HG03342 (cell line): ENCODE data around the gene PARP2.

ENCODE experiments used
- ATAC-seq: cut with Tn5 transposase; IDR thresholded peaks from one replicate; pipeline ENCODE4 v1.9.1; 2021; ENCODE audit warnings: mild to moderate bottlenecking, moderate library complexity; ENCODE audit not compliant: unreplicated experiment

Gene PARP2

GRCh38 chr14:20397511-20397910 lies 54.1 kb downstream of the PARP2 start:
- no peak for ATAC-seq

- ATAC-seq = no peak
These were observed 57.1 kb downstream of the PARP2 start for GRCh38 chr14:20400589-20400964.

GRCh38 chr14:20400965-20401593 lies 57.6 kb downstream of the PARP2 start:
- ATAC-seq = no peak

GRCh38 chr14:20403521-20403920 lies 60.1 kb downstream of the PARP2 start:
- ATAC-seq = no peak
